ENCODE results near the gene CEACAM18. TPM values are rescaled to one million over a fixed set of nuclear protein-coding genes. Genes with fewer than 3 reads are reported as not detected.

CEACAM18 gene
- polyA plus RNA-seq, 1 of the 3 experiments (the other 2 are of a cell fraction): not detected

DNA sequence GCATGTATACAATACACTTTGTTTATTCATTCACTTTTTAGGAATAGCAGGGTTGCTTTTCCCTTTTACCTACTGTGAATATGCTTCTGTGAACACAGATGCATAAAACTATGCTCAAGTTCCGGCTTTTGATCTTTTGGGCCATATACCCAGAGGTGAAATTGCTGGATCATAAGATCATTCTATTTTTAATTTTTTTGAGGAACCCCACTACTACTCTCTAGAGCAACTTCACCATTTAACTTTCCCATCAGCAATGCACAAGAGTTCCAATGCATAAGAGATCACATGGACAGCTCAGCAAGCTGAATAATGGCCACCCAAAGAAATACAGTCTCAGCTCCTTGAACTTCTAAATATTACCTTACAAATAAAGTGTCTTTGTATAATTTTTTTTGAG lies 43.9 kb upstream of the CEACAM18 start:
- CTCF ChIA-PET: interaction anchor here (8.1 kb wide), 1 partner anchor 13 kb away, joined by 37 read pairs; no protein-coding TSS in a partner anchor
- Histone ChIP-seq H3K9me2 (no peaks in the 10 kb centered on the region), H4K20me1 (ENCODE audit: insufficient read depth) (no peaks in the 10 kb centered on the region), H3K4me3 (ENCODE audit: low read depth in 2 of 2, low read length in 1 of 2) (no peak overlapping the region), H3K9ac (no peak overlapping the region), H3K4me1 (ENCODE audit: control insufficient read depth in 1 of 2, insufficient read depth in 2 of 2, low read depth in 1 of 2, low read length in 1 of 2) (no peaks in the 10 kb centered on the region), H3K36me3 (replicated peaks in 1 of 2; ENCODE audit: control insufficient read depth in 1 of 2, insufficient read depth in 2 of 2, low read length in 1 of 2) (no peaks in the 10 kb centered on the region), H3K4me2 (no peak overlapping the region), H2AFZ (ENCODE audit: low read depth) (no peak overlapping the region), H3K79me2 (ENCODE audit: insufficient read depth) (no peaks in the 10 kb centered on the region), H3K9me3 (no peaks in the 10 kb centered on the region), H3K27ac (ENCODE audit: low read depth in 2 of 2, low read length in 1 of 2) (no peak overlapping the region), H3K27me3 (ENCODE audit: insufficient read depth) (peaks cover 39% of the 10 kb centered on the region; the same call in 1 of the 2 replicates), H3F3A (replicated peaks; ENCODE audit: insufficient read depth) (no peaks in the 10 kb centered on the region)
- TF ChIP-seq RCOR1 (IDR thresholded peaks at IDR 0.05; ENCODE audit: low read length): no peak
- no peak for TF ChIP-seq IRF3 (IDR thresholded peaks at IDR 0.05; ENCODE audit: low read depth, low read length)
- TF ChIP-seq NFIC (IDR thresholded peaks at IDR 0.05; ENCODE audit: borderline replicate concordance): no peak
- TF ChIP-seq SIN3A (IDR thresholded peaks at IDR 0.05; ENCODE audit: borderline replicate concordance, low read depth, low read length): no peak
- TF ChIP-seq FOXM1 (IDR thresholded peaks at IDR 0.05; ENCODE audit: low read depth): no peak
- TF ChIP-seq, protein P1, sequence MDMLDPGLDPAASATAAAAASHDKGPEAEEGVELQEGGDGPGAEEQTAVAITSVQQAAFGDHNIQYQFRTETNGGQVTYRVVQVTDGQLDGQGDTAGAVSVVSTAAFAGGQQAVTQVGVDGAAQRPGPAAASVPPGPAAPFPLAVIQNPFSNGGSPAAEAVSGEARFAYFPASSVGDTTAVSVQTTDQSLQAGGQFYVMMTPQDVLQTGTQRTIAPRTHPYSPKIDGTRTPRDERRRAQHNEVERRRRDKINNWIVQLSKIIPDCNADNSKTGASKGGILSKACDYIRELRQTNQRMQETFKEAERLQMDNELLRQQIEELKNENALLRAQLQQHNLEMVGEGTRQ (IDR thresholded peaks at IDR 0.05; ENCODE audit: borderline replicate concordance, low read depth, low read length): no peak
- DNase-seq: no peak
- POLR2A ChIA-PET: no interaction called here
- WGBS (ENCODE audit: low lambda C conversion rate): 0% methylated on average over 1 of the region's 1 CpG

GRCh38 chr19:51439021-51439465 lies 39.3 kb upstream of the CEACAM18 start:
- Histone ChIP-seq H3K27ac (ENCODE audit: low read depth in 2 of 2, low read length in 1 of 2) (no peak overlapping the region), H3K79me2 (ENCODE audit: insufficient read depth) (no peaks in the 10 kb centered on the region), H3K9me3 (no peaks in the 10 kb centered on the region), H3K4me3 (ENCODE audit: low read depth in 2 of 2, low read length in 1 of 2) (no peak overlapping the region), H3K4me2 (no peak overlapping the region), H4K20me1 (ENCODE audit: insufficient read depth) (no peaks in the 10 kb centered on the region), H3F3A (replicated peaks; ENCODE audit: insufficient read depth) (no peaks in the 10 kb centered on the region), H3K27me3 (ENCODE audit: insufficient read depth) (peaks cover 62% of the 10 kb centered on the region), H2AFZ (ENCODE audit: low read depth) (no peak overlapping the region), H3K4me1 (ENCODE audit: control insufficient read depth in 1 of 2, insufficient read depth in 2 of 2, low read depth in 1 of 2, low read length in 1 of 2) (no peaks in the 10 kb centered on the region), H3K9ac (no peak overlapping the region), H3K9me2 (no peaks in the 10 kb centered on the region), H3K36me3 (replicated peaks in 1 of 2; ENCODE audit: control insufficient read depth in 1 of 2, insufficient read depth in 2 of 2, low read length in 1 of 2) (no peaks in the 10 kb centered on the region)
- DNase-seq: no peak
- peak; percentile 45 for TF ChIP-seq CTCF (IDR thresholded peaks at IDR 0.05)
- TF ChIP-seq PBX3 (IDR thresholded peaks at IDR 0.05): no peak
- no peak for TF ChIP-seq TCF12 (IDR thresholded peaks at IDR 0.05)
- peak; percentile 56 for TF ChIP-seq RAD21 (IDR thresholded peaks at IDR 0.05; ENCODE audit: low read length)
- TF ChIP-seq SMC3 (IDR thresholded peaks at IDR 0.05; ENCODE audit: low read depth, low read length): peak; percentile 35
- TF ChIP-seq MEF2A (IDR thresholded peaks at IDR 0.05; ENCODE audit: borderline replicate concordance, low read depth): no peak
- under 1% methylated on average over 4 of the region's 5 CpGs for WGBS (ENCODE audit: low lambda C conversion rate)
- CTCF ChIA-PET: interaction anchor here (0.6 to 8.1 kb wide), 12 partner anchors 10 to 141 kb away, joined by 3 to 37 read pairs (median 4); partner anchors contain the start of genes NKG7 and SIGLEC10
- POLR2A ChIA-PET: no interaction called here

All from SK-N-SH (cell line).